ENCODE data around the gene ARHGEF37.
"Not testable (repeated sequence)": the region's sequence is repeated elsewhere in the genome, so short reads cannot be mapped to it uniquely, and the experiment has no call there.

Gene ARHGEF37

DNA sequence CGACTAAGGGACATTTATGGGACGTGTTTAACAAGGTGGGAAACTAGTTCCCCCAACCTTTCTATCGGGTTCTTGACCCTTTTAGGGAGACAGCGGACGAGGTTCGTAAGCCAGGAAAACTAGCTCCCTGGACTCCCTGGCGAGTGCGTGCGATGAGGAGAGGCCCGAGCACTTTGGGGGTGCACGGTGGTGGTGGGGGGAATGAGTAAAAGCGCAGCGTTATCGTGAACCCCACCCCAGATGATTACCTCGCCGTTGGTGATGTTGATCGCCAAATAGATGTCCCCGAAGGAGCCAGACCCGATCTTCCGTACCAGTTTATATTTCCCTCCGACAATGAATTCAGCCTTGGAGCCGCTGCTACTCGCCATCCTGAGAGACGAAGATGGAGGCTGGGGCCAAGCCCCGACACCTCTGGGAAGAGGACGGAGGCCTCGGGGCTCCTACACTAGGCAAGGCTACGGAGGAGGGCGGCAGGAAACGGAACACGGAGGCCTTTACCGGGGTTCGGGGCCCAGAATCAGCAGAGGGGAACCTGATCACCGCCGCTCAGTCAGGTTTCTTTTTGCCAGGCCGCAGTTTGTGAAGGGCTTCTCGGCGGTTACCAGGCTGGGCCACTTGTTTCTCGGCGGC lies 30.6 kb upstream of the ARHGEF37 start:
- H3K9me3 Mint-ChIP-seq = no peaks in the 10 kb centered on the region
- no peak for ATAC-seq (replicated peaks)
- no peaks in the 10 kb centered on the region for H3K27me3 Mint-ChIP-seq
- peaks cover 59% of the 10 kb centered on the region for H3K36me3 Mint-ChIP-seq (ENCODE audit: insufficient read depth)
- H3K4me3 Mint-ChIP-seq = peak overlapping the region; percentile 96 to 97
- peaks cover 32 to 42% of the 10 kb centered on the region in 2 donors for H3K4me1 Mint-ChIP-seq (ENCODE audit: low read depth in 2 of 2)
- H3K27ac Mint-ChIP-seq = peak overlapping the region; percentile 99
- peak in 2 of 3 experiments; percentile 5 to 10 for DNase-seq

DNA sequence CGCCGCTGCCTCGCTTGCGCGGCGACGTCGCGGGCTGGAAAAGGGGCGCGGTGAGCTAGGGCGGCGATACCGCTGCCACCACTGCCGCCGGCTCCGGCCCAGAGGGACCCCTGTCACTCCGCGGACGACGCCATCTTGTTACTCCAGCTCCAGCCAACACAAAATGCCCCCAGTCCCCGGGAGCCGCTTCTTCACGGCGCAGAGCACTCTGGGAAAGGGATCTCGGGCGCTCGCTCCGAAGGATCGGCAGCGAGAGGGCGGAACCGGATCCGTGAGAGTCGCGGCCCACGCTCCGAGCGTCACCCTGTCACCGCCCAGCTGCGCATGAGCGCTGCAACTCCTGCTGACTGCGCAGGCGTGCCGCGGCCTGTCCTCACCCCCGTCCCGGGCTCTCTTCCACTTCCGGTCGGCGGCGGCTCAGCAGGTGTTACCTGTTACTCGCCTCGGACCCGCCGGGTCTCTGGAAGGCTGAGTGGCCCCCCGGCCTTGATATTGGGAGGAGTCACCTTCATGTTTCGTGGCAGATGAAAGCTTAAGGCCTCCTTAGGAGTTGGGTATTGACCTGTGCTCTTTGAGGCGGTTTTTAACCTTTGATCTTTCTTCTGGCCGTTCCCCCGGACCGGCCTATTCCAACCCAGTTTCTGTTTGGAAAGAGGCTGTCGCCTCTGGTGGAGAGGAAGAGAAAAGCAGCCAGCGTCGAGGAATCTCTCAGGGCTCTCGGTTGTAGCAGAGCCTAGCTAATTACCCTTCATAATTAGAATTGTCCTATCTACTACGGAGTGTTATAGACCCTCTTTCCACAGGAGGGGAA lies 29.9 kb upstream of the ARHGEF37 start, which contains the start of gene CSNK1A1:
Gene CSNK1A1 (minus strand): TSS at position 213 of the 811 bp plus-strand sequence. CDS start 475 bp downstream, outside the sequence.
- Mint-ChIP-seq H3K36me3 (ENCODE audit: insufficient read depth) (peaks cover 52% of the 10 kb centered on the region), H3K27ac (peak within 1 kb of the TSS; percentile 99), H3K4me3 (peak within 1 kb of the TSS; percentile 96 to 97), H3K9me3 (no peaks in the 10 kb centered on the region), H3K27me3 (no peaks in the 10 kb centered on the region), H3K4me1 (ENCODE audit: low read depth in 2 of 2) (peaks cover 28 to 35% of the 10 kb centered on the region in 2 donors)
- peak; percentile 85 for ATAC-seq (replicated peaks)
- peak; percentile 98 to 99 (median 98) for DNase-seq

DNA sequence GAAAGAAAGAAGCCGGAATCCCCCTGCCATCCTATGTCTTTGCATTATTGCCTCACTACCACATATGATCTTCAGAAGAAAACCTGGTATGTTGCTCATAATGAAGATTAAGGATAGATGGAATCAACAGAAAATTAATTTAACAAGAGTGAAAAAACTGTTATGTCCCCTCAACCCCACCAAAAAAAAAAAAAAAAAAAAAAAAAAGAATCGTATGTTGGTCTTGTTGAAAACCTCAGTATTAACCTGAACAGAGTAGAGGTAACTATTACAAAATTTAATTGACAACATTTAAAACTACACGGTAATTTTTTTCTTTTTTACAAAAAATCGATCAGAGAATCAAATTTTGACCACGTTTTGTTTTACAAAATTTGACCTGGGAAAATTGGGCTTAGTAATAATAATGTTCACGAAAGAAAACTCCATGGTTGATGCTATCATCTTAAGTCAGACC lies 29.2 kb upstream of the ARHGEF37 start:
- DNase-seq (no peak), ATAC-seq (replicated peaks) (no peak)
- H3K9me3 Mint-ChIP-seq = no peaks in the 10 kb centered on the region
- H3K27me3 Mint-ChIP-seq = no peaks in the 10 kb centered on the region
- H3K4me1 Mint-ChIP-seq (ENCODE audit: low read depth in 2 of 2) = peaks cover 23 to 29% of the 10 kb centered on the region in 2 donors
- H3K4me3 Mint-ChIP-seq = peak overlapping the region; percentile 96 to 97
- H3K27ac Mint-ChIP-seq = peak overlapping the region; percentile 99
- peaks cover 48% of the 10 kb centered on the region for H3K36me3 Mint-ChIP-seq (ENCODE audit: insufficient read depth)

DNA sequence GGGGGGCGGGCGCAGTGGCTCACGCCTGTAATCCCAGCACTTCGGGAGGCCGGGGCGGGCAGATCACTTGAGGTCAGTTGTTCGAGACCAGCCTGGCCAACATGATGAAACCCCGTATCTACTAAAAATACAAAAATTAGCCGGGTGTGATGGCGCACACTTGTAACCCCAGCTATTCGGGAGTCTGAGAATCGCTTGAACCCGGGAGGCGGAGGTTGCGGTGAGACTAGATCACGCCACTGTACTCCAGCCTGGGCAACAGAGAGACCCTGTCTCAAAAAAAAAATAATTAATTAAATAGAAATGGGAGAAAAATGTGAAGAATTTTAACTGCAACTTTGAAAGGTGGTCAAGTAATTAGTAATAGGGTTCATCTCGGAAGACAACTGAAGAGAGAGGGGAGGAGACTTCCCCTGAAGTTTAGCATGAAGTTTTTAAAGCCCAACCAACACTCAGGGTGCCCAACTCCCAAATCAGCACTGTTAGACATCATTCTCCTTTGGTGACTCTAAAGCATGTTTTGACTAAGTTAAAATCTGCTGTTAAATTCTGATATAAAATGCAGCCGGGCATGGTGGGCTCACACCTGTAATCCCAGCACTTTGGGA lies 28.6 kb upstream of the ARHGEF37 start:
- DNase-seq = no peak
- Mint-ChIP-seq H3K36me3 (ENCODE audit: insufficient read depth) (peaks cover 42% of the 10 kb centered on the region), H3K27me3 (no peaks in the 10 kb centered on the region), H3K4me1 (ENCODE audit: low read depth in 2 of 2) (peaks cover 19 to 24% of the 10 kb centered on the region in 2 donors), H3K4me3 (no peak overlapping the region), H3K27ac (no peak overlapping the region), H3K9me3 (no peaks in the 10 kb centered on the region)
- ATAC-seq (replicated peaks) = no peak

DNA sequence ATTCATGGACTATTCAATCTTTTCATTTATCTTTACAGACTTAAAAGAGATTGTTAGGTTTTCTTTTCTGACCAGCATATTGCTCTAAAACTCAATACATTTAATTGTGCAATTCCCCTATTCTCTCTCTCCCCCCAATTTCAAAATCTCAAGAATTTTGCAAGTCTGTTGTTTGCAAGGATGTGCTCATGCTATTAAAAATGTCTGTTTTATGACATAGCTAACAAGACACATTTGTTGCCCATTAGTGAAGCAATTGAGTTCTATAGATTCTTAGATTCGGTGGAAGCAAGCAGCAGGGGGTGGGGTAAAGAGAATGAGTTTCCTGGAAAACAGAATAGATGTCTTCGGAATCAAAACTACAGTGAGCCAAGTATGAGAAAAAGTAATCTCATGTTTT lies 21.6 kb upstream of the ARHGEF37 start:
- no peak for ATAC-seq (replicated peaks)
- Mint-ChIP-seq H3K4me1 (ENCODE audit: low read depth in 2 of 2) (peaks cover 0 to 2% of the 10 kb centered on the region in 2 donors), H3K9me3 (no peaks in the 10 kb centered on the region), H3K27me3 (no peaks in the 10 kb centered on the region), H3K27ac (no peak overlapping the region), H3K4me3 (no peak overlapping the region), H3K36me3 (ENCODE audit: insufficient read depth) (no peaks in the 10 kb centered on the region)
- no peak for DNase-seq

DNA sequence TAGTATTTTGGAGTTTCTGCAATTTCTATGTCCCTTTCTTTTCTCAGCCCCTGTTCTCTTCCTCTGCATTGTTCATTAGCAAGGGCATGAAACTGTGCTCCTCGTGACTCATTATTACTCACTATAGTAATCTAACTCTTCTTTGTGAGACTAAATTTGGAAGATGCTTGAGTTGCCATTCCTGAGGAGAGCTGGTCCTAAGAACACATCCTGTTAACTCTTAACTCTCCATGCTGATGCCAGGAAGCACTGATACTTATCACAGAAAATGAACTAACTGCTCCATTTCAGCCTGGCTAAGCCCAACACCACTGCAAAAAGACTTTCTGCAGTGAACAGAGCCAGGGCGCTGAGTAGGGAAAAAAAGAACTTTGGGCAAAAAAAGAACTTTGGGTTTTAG lies 19.4 kb upstream of the ARHGEF37 start:
- Mint-ChIP-seq H3K9me3 (no peaks in the 10 kb centered on the region), H3K4me3 (no peak overlapping the region), H3K36me3 (ENCODE audit: insufficient read depth) (no peaks in the 10 kb centered on the region), H3K4me1 (ENCODE audit: low read depth in 2 of 2) (peaks cover 0 to 2% of the 10 kb centered on the region in 2 donors), H3K27me3 (no peaks in the 10 kb centered on the region), H3K27ac (peak overlapping the region in 1 of 2 donors; percentile 11)
- DNase-seq = no peak
- no peak for ATAC-seq (replicated peaks)

DNA sequence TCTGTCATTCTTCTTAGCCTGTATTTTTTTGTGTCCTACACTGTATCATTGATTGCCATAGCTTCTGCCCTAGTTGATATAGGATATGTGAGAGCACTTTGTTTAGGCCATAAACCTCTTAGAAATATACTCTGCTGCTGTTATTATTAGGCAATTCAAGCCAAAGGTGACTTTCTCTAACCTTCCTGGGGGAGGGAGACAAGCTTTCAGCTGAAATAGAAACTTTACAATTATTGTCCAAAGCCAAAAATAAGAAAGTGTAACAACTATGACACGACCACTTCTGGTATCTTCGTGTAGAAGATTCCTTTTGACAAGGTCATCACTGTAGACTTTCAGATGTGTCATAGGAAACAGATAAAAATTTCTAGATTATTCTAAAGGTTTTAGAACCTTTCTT lies 17.8 kb upstream of the ARHGEF37 start:
- Mint-ChIP-seq H3K27me3 (no peaks in the 10 kb centered on the region), H3K4me3 (no peak overlapping the region), H3K27ac (no peak overlapping the region), H3K9me3 (no peaks in the 10 kb centered on the region), H3K4me1 (ENCODE audit: low read depth in 2 of 2) (peaks cover 0 to 2% of the 10 kb centered on the region in 2 donors), H3K36me3 (ENCODE audit: insufficient read depth) (no peaks in the 10 kb centered on the region)
- ATAC-seq (replicated peaks) = no peak
- no peak for DNase-seq

DNA sequence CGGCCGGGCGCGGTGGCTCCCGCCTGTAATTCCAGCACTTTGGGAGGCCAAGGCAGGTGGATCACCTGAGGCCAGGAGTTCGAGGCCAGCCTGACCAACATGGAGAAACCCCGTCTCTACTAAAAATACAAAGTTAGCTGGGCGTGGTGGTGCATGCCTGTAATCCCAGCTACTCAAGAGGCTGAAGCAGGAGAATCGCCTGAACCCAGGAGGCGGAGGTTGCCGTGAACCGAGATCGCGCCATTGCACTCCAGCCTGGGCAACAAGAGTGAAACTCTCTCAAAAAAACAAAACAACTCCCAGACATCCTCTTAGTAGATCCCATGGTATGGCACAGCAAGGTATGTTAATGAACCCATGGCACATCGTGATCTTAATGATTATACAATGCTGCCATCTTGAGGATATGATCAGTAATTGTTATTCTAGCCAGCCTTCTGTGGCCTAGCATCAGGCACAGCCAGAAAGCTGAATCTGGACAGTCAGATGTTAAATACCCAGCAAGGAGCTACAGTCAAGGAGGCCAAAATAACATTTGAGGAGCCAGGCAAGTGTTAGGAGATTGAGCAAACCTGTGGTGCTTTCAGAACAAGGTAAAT lies 16.7 kb upstream of the ARHGEF37 start:
- not testable (repeated sequence) for H3K27me3 Mint-ChIP-seq
- DNase-seq = peak; percentile 21 to 35 (median 22)

DNA sequence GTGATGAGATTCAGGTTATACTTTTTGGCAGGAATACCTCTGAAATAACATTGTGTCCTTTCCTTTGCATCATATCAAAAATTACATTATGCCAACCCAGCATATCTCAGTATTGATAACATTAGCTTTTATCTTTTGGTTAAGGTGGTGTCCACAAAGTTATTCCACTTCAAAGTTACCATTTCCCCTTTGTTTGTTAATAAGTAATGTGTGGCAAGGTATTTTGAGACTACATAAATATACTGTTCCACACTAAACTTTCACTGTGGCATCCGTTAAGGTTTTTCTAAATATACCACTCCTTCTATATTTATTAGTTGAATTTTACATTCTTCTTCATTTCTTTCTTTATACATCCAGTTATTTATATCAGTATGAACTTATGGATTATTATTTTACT lies 14.1 kb upstream of the ARHGEF37 start:
- Mint-ChIP-seq H3K9me3 (no peaks in the 10 kb centered on the region), H3K4me3 (no peak overlapping the region), H3K27me3 (no peaks in the 10 kb centered on the region), H3K27ac (no peak overlapping the region), H3K36me3 (ENCODE audit: insufficient read depth) (no peaks in the 10 kb centered on the region), H3K4me1 (ENCODE audit: low read depth in 2 of 2) (peaks cover 0 to 2% of the 10 kb centered on the region in 2 donors)
- no peak for DNase-seq
- no peak for ATAC-seq (replicated peaks)

More for the DNA sequence above, 16.7 kb upstream of the ARHGEF37 start:
- not testable (repeated sequence) for H3K9me3 Mint-ChIP-seq; H3K4me1 Mint-ChIP-seq (ENCODE audit: low read depth in 2 of 2); H3K4me3 Mint-ChIP-seq; H3K27ac Mint-ChIP-seq; H3K36me3 Mint-ChIP-seq (ENCODE audit: insufficient read depth)
- peak; percentile 95 for ATAC-seq (replicated peaks)

DNA sequence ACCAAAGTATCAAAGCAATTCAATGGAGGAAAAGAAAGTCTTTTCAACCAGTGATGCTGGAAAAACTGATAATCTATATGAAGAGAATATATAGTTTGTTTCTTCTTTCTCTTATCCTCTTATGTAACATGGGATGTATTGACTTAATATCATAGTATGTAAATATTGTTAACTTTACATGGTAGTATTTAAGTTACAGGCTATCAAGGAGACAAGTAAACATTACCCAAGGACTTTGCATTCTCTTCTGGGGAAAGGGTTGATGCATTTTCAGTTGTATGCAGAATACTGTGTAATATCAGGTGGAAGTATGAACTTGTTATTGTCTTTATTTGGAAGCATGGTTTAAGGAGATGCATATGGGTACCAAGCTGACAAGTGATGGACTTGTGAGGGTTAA lies 9.1 kb upstream of the ARHGEF37 start:
- DNase-seq (no peak), ATAC-seq (replicated peaks) (no peak)
- Mint-ChIP-seq H3K27ac (no peak overlapping the region), H3K4me3 (no peak overlapping the region), H3K27me3 (no peaks in the 10 kb centered on the region), H3K9me3 (no peaks in the 10 kb centered on the region), H3K36me3 (ENCODE audit: insufficient read depth) (no peaks in the 10 kb centered on the region), H3K4me1 (ENCODE audit: low read depth in 2 of 2) (no peaks in the 10 kb centered on the region)

DNA sequence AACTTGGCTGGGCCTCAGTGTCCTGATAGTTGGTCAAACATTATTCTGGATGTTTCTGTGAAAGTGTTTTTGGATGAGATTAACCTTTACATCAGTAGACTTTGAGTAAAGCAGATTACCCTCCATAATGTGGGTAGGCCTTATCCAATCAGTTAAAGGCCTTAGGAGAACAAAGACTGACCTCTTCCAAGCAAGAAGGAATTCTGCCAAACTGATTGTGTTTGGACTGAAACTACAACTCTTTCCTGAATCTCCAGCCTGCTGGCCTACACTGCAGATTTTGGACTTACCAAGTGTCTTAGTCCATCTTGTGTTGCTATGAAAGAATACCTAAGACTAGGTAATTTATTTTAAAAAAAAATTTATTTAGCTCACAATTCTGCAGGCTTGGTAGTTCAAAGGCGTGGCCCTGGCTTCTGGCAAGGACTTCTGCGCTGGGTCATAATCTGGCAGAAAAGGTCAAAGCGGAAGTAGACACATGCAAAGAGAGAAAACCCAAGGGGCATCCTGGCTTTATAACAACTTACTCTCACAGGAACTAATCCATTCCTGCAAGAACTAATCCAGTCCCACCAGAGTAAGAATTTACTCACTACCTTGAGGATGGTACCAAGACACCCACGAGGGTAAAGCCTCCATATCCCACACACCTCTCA lies 8.6 kb upstream of the ARHGEF37 start:
- no peaks in the 10 kb centered on the region for H3K36me3 Mint-ChIP-seq (ENCODE audit: insufficient read depth)
- no peaks in the 10 kb centered on the region for H3K4me1 Mint-ChIP-seq (ENCODE audit: low read depth in 2 of 2)
- no peak overlapping the region for H3K27ac Mint-ChIP-seq
- H3K4me3 Mint-ChIP-seq = no peak overlapping the region
- H3K9me3 Mint-ChIP-seq = no peaks in the 10 kb centered on the region
- DNase-seq (no peak), ATAC-seq (replicated peaks) (no peak)
- no peaks in the 10 kb centered on the region for H3K27me3 Mint-ChIP-seq

DNA sequence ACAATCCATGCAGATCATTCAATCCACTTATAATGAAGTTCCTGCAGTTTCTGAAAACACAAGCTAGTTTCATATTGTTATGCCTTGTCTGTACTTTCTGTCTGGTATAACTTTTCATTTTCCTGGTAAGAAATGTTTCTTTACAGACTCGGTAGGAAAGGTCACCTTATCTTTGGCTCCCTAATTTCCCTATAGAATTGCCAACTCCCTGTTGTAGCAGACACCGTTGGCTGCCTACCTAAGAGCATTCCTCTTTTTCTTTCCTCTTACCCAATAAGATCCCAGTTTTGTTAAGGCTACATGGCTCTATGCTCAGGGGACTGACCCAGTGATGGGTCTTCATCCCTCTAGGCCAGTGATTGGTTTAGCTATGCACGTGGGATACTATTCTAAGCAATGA lies 6.2 kb upstream of the ARHGEF37 start:
- H3K9me3 Mint-ChIP-seq = no peaks in the 10 kb centered on the region
- H3K27me3 Mint-ChIP-seq = peaks cover 0 to 6% of the 10 kb centered on the region in 2 donors
- H3K27ac Mint-ChIP-seq = no peak overlapping the region
- H3K36me3 Mint-ChIP-seq (ENCODE audit: insufficient read depth) = no peaks in the 10 kb centered on the region
- H3K4me3 Mint-ChIP-seq = no peak overlapping the region
- no peaks in the 10 kb centered on the region for H3K4me1 Mint-ChIP-seq (ENCODE audit: low read depth in 2 of 2)
- ATAC-seq (replicated peaks) (no peak), DNase-seq (no peak)

DNA sequence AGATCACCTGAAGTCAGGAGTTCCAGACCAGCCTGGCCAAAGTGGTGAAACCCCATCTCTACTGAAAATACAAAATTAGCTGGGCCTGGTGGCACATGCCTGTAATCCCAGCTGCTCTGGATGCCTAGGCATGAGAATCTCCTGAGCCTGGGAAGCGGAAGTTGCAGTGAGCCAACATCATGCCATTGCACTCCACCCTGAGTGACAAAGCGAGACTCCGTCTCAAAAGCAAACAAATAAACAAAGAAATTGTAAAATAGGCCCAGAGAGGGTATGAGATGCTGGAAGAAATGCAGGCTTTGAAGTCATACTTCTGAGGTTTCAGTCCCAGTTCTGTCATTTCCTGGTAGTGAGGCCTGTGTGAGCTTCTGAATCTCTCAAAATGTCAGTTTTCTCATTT lies 5.3 kb upstream of the ARHGEF37 start:
- ATAC-seq (replicated peaks) (no peak), DNase-seq (no peak)
- no peak overlapping the region for H3K27ac Mint-ChIP-seq
- H3K27me3 Mint-ChIP-seq = peaks cover 0 to 15% of the 10 kb centered on the region in 2 donors
- H3K4me1 Mint-ChIP-seq (ENCODE audit: low read depth in 2 of 2) = peaks cover 0 to 4% of the 10 kb centered on the region in 2 donors
- H3K4me3 Mint-ChIP-seq = no peak overlapping the region
- H3K9me3 Mint-ChIP-seq = no peaks in the 10 kb centered on the region
- H3K36me3 Mint-ChIP-seq (ENCODE audit: insufficient read depth) = no peaks in the 10 kb centered on the region

All from effector memory CD8-positive, alpha-beta T cell (primary cell).